AG04449 (cell line): ENCODE results near the gene TSPAN18.

Experiments used
- CTCF ChIA-PET: fragments of 350-600 bp; formaldehyde crosslinking; extraction: SDS; loops from one replicate; lab custom pipeline; 2021; ENCODE audit warnings: antibody characterized with exemption; lab: Yijun Ruan, JAX
- POLR2A ChIA-PET: fragments of 400-600, 350-600 bp; formaldehyde crosslinking; extraction: SDS; loops from one replicate; lab custom pipeline; 2020; ENCODE audit warnings: antibody characterized with exemption, inconsistent platforms; lab: Yijun Ruan, JAX
- DNase-seq: peaks from one replicate; pipeline ENCODE4 v3.0.0-alpha.2; 2010; ENCODE audit warnings: low read depth, low spot score
- H3K4me3 ChIP-seq: 2 replicates; pipeline ENCODE4 v1.5.1; 2011; ENCODE audit warnings: low read depth, mild to moderate bottlenecking, control low read depth, low read length
- CTCF ChIP-seq: IDR thresholded peaks from one replicate; pipeline ENCODE4 v1.5.1; 2011; ENCODE audit warnings: mild to moderate bottlenecking, moderate library complexity, low read length, control low read depth, inconsistent platforms; ENCODE audit not compliant: insufficient read depth; ENCODE audit errors: missing control alignments

The TSPAN18 gene

GRCh38 chr11:44725757-44726282 is 942 bp upstream of the TSPAN18 start:
- POLR2A ChIA-PET: interaction anchor here (0.8 kb wide), 1 partner anchor 64 kb away, joined by 3 read pairs; no protein-coding TSS in a partner anchor

GRCh38 chr11:44727114-44727372 is 281 bp downstream of the TSPAN18 start:
- POLR2A ChIA-PET: no interaction called here

More at GRCh38 chr11:44725757-44726282, 942 bp upstream of the TSPAN18 start:
- no peak for TF ChIP-seq CTCF
- CTCF ChIA-PET: interaction anchor here (0.6 to 3.8 kb wide), 15 partner anchors 10 to 384 kb away, joined by 3 to 23 read pairs (median 4); no protein-coding TSS in a partner anchor
- no peak for DNase-seq
- no peak overlapping the region for H3K4me3 ChIP-seq

GRCh38 chr11:44727373-44728287 is 868 bp downstream of the TSPAN18 start:
- ChIA-PET CTCF (interaction anchor here (2.0 kb wide), 1 partner anchor 172 kb away, joined by 5 read pairs; no protein-coding TSS in a partner anchor), POLR2A (no interaction called here)
- no peak for DNase-seq
- peak overlapping the region; percentile 75 for H3K4me3 ChIP-seq
- peak; percentile 99 for TF ChIP-seq CTCF

More at GRCh38 chr11:44727114-44727372, 281 bp downstream of the TSPAN18 start:
- H3K4me3 ChIP-seq: peak overlapping the region; percentile 75
- DNase-seq: no peak
- TF ChIP-seq CTCF: no peak
- CTCF ChIA-PET: interaction anchor here (2.0 kb wide), 1 partner anchor 173 kb away, joined by 5 read pairs; no protein-coding TSS in a partner anchor

- no peak for TF ChIP-seq CTCF
- DNase-seq: no peak
- ChIA-PET CTCF (interaction anchor here (1.7 to 4.0 kb wide), 4 partner anchors 28 to 183 kb away, joined by 3 to 35 read pairs (median 10); no protein-coding TSS in a partner anchor), POLR2A (no interaction called here)
- H3K4me3 ChIP-seq: peak overlapping the region; percentile 75
These were observed 1.7 kb downstream of the TSPAN18 start for GRCh38 chr11:44728491-44728910.

- no peak for DNase-seq
- no peak for TF ChIP-seq CTCF
- ChIA-PET POLR2A (no interaction called here), CTCF (interaction anchor here (0.9 to 4.0 kb wide), 6 partner anchors 10 to 182 kb away, joined by 3 to 35 read pairs (median 5); no protein-coding TSS in a partner anchor)
- peak overlapping the region; percentile 75; the same call in 1 of the 2 replicates for H3K4me3 ChIP-seq
These were observed 2.3 kb downstream of the TSPAN18 start for GRCh38 chr11:44729063-44729462.

- TF ChIP-seq CTCF: no peak
- no peak for DNase-seq
- H3K4me3 ChIP-seq: no peak overlapping the region
- POLR2A ChIA-PET: no interaction called here
- CTCF ChIA-PET: interaction anchor here (0.6 to 4.0 kb wide), 9 partner anchors 9 to 198 kb away, joined by 3 to 35 read pairs (median 3); no protein-coding TSS in a partner anchor
These were observed 3.0 kb downstream of the TSPAN18 start for GRCh38 chr11:44729713-44730112.
